Measurements from ENCODE around the gene RAPH1.

Gene RAPH1

GRCh38 chr2:203427061-203427460 lies 108.0 kb downstream of the RAPH1 start:
- Histone ChIP-seq H3K4me3 (ENCODE audit: low read depth in 1 of 2, low read length in 2 of 2) (no peak overlapping the region), H3K9me3 (ENCODE audit: control insufficient read depth in 1 of 2, low read length in 2 of 2) (no peaks in the 10 kb centered on the region), H3K27ac (ENCODE audit: low read depth, low read length) (no peak overlapping the region), H3K9ac (ENCODE audit: low read depth in 1 of 2, low read length in 2 of 2) (no peak overlapping the region), H3K36me3 (ENCODE audit: control insufficient read depth in 1 of 2, insufficient read depth in 2 of 2, low read length in 2 of 2) (peaks cover 6% of the 10 kb centered on the region in 2 donors), H3K27me3 (ENCODE audit: control insufficient read depth in 1 of 2, insufficient read depth in 2 of 2, low read length in 2 of 2) (no peaks in the 10 kb centered on the region), H3K4me1 (ENCODE audit: control insufficient read depth in 1 of 2, insufficient read depth in 2 of 2, low read length in 2 of 2) (peaks cover 0 to 11% of the 10 kb centered on the region in 2 donors)

- Histone ChIP-seq H3K27me3 (ENCODE audit: control insufficient read depth in 1 of 2, insufficient read depth in 2 of 2, low read length in 2 of 2) (no peaks in the 10 kb centered on the region), H3K4me1 (ENCODE audit: control insufficient read depth in 1 of 2, insufficient read depth in 2 of 2, low read length in 2 of 2) (no peaks in the 10 kb centered on the region), H3K9me3 (ENCODE audit: control insufficient read depth in 1 of 2, low read length in 2 of 2) (peaks cover 4 to 7% of the 10 kb centered on the region in 2 donors), H3K9ac (ENCODE audit: low read depth in 1 of 2, low read length in 2 of 2) (no peak overlapping the region), H3K36me3 (ENCODE audit: control insufficient read depth in 1 of 2, insufficient read depth in 2 of 2, low read length in 2 of 2) (peaks cover 10 to 14% of the 10 kb centered on the region in 2 donors), H3K27ac (ENCODE audit: low read depth, low read length) (no peak overlapping the region), H3K4me3 (ENCODE audit: low read depth in 1 of 2, low read length in 2 of 2) (no peak overlapping the region)
These were observed 116.8 kb downstream of the RAPH1 start for GRCh38 chr2:203418271-203418670.

GRCh38 chr2:203413796-203414195 lies 121.3 kb downstream of the RAPH1 start:
- Histone ChIP-seq H3K36me3 (ENCODE audit: control insufficient read depth in 1 of 2, insufficient read depth in 2 of 2, low read length in 2 of 2) (peaks cover 10 to 12% of the 10 kb centered on the region in 2 donors), H3K27me3 (ENCODE audit: control insufficient read depth in 1 of 2, insufficient read depth in 2 of 2, low read length in 2 of 2) (no peaks in the 10 kb centered on the region), H3K4me1 (ENCODE audit: control insufficient read depth in 1 of 2, insufficient read depth in 2 of 2, low read length in 2 of 2) (no peaks in the 10 kb centered on the region), H3K4me3 (ENCODE audit: low read depth in 1 of 2, low read length in 2 of 2) (no peak overlapping the region), H3K27ac (ENCODE audit: low read depth, low read length) (no peak overlapping the region), H3K9me3 (ENCODE audit: control insufficient read depth in 1 of 2, low read length in 2 of 2) (peaks cover 4 to 6% of the 10 kb centered on the region in 2 donors), H3K9ac (ENCODE audit: low read depth in 1 of 2, low read length in 2 of 2) (no peak overlapping the region)

GRCh38 chr2:203412546-203413331 lies 122.4 kb downstream of the RAPH1 start:
- H3K9me3 ChIP-seq (ENCODE audit: control insufficient read depth in 1 of 2, low read length in 2 of 2), result no peaks in the 10 kb centered on the region
- no peak overlapping the region for H3K27ac ChIP-seq (ENCODE audit: low read depth, low read length)
- no peaks in the 10 kb centered on the region for H3K4me1 ChIP-seq (ENCODE audit: control insufficient read depth in 1 of 2, insufficient read depth in 2 of 2, low read length in 2 of 2)
- H3K9ac ChIP-seq (ENCODE audit: low read depth in 1 of 2, low read length in 2 of 2), result no peak overlapping the region
- H3K36me3 ChIP-seq (ENCODE audit: control insufficient read depth in 1 of 2, insufficient read depth in 2 of 2, low read length in 2 of 2), result peaks cover 5 to 6% of the 10 kb centered on the region in 2 donors
- no peaks in the 10 kb centered on the region for H3K27me3 ChIP-seq (ENCODE audit: control insufficient read depth in 1 of 2, insufficient read depth in 2 of 2, low read length in 2 of 2)
- H3K4me3 ChIP-seq (ENCODE audit: low read depth in 1 of 2, low read length in 2 of 2), result no peak overlapping the region

GRCh38 chr2:203407496-203407895 lies 127.6 kb downstream of the RAPH1 start:
- H3K27ac ChIP-seq (ENCODE audit: low read depth, low read length), result no peak overlapping the region
- no peaks in the 10 kb centered on the region for H3K27me3 ChIP-seq (ENCODE audit: control insufficient read depth in 1 of 2, insufficient read depth in 2 of 2, low read length in 2 of 2)
- H3K4me1 ChIP-seq (ENCODE audit: control insufficient read depth in 1 of 2, insufficient read depth in 2 of 2, low read length in 2 of 2), result peaks cover 0 to 1% of the 10 kb centered on the region in 2 donors
- H3K9me3 ChIP-seq (ENCODE audit: control insufficient read depth in 1 of 2, low read length in 2 of 2), result no peaks in the 10 kb centered on the region
- H3K4me3 ChIP-seq (ENCODE audit: low read depth in 1 of 2, low read length in 2 of 2), result no peak overlapping the region
- no peak overlapping the region for H3K9ac ChIP-seq (ENCODE audit: low read depth in 1 of 2, low read length in 2 of 2)
- H3K36me3 ChIP-seq (ENCODE audit: control insufficient read depth in 1 of 2, insufficient read depth in 2 of 2, low read length in 2 of 2), result peaks cover 0 to 2% of the 10 kb centered on the region in 2 donors

- no peak overlapping the region for H3K27ac ChIP-seq (ENCODE audit: low read depth, low read length)
- H3K27me3 ChIP-seq (ENCODE audit: control insufficient read depth in 1 of 2, insufficient read depth in 2 of 2, low read length in 2 of 2), result no peaks in the 10 kb centered on the region
- no peak overlapping the region for H3K9ac ChIP-seq (ENCODE audit: low read depth in 1 of 2, low read length in 2 of 2)
- peaks cover 0 to 2% of the 10 kb centered on the region in 2 donors for H3K36me3 ChIP-seq (ENCODE audit: control insufficient read depth in 1 of 2, insufficient read depth in 2 of 2, low read length in 2 of 2)
- H3K4me3 ChIP-seq (ENCODE audit: low read depth in 1 of 2, low read length in 2 of 2), result no peak overlapping the region
- H3K4me1 ChIP-seq (ENCODE audit: control insufficient read depth in 1 of 2, insufficient read depth in 2 of 2, low read length in 2 of 2), result peaks cover 0 to 6% of the 10 kb centered on the region in 2 donors
- H3K9me3 ChIP-seq (ENCODE audit: control insufficient read depth in 1 of 2, low read length in 2 of 2), result no peaks in the 10 kb centered on the region
These were observed 130.1 kb downstream of the RAPH1 start for GRCh38 chr2:203404996-203405395.

GRCh38 chr2:203400805-203401585 lies 134.1 kb downstream of the RAPH1 start:
- H3K36me3 ChIP-seq (ENCODE audit: control insufficient read depth in 1 of 2, insufficient read depth in 2 of 2, low read length in 2 of 2), result peaks cover under 1 to 2% of the 10 kb centered on the region in 2 donors
- H3K9me3 ChIP-seq (ENCODE audit: control insufficient read depth in 1 of 2, low read length in 2 of 2), result peaks cover 0 to 5% of the 10 kb centered on the region in 2 donors
- no peak overlapping the region for H3K9ac ChIP-seq (ENCODE audit: low read depth in 1 of 2, low read length in 2 of 2)
- H3K4me1 ChIP-seq (ENCODE audit: control insufficient read depth in 1 of 2, insufficient read depth in 2 of 2, low read length in 2 of 2), result peaks cover 0 to 6% of the 10 kb centered on the region in 2 donors
- no peaks in the 10 kb centered on the region for H3K27me3 ChIP-seq (ENCODE audit: control insufficient read depth in 1 of 2, insufficient read depth in 2 of 2, low read length in 2 of 2)
- H3K27ac ChIP-seq (ENCODE audit: low read depth, low read length), result no peak overlapping the region
- no peak overlapping the region for H3K4me3 ChIP-seq (ENCODE audit: low read depth in 1 of 2, low read length in 2 of 2)

GRCh38 chr2:203399031-203399430 lies 136.1 kb downstream of the RAPH1 start:
- Histone ChIP-seq H3K4me1 (ENCODE audit: control insufficient read depth in 1 of 2, insufficient read depth in 2 of 2, low read length in 2 of 2) (peaks cover 0 to 6% of the 10 kb centered on the region in 2 donors), H3K36me3 (ENCODE audit: control insufficient read depth in 1 of 2, insufficient read depth in 2 of 2, low read length in 2 of 2) (peaks cover 2 to 3% of the 10 kb centered on the region in 2 donors), H3K9ac (ENCODE audit: low read depth in 1 of 2, low read length in 2 of 2) (no peak overlapping the region), H3K4me3 (ENCODE audit: low read depth in 1 of 2, low read length in 2 of 2) (no peak overlapping the region), H3K27me3 (ENCODE audit: control insufficient read depth in 1 of 2, insufficient read depth in 2 of 2, low read length in 2 of 2) (no peaks in the 10 kb centered on the region), H3K27ac (ENCODE audit: low read depth, low read length) (no peak overlapping the region), H3K9me3 (ENCODE audit: control insufficient read depth in 1 of 2, low read length in 2 of 2) (peaks cover 0 to 5% of the 10 kb centered on the region in 2 donors)

GRCh38 chr2:203396667-203397066 lies 138.4 kb downstream of the RAPH1 start:
- Histone ChIP-seq H3K4me1 (ENCODE audit: control insufficient read depth in 1 of 2, insufficient read depth in 2 of 2, low read length in 2 of 2) (no peaks in the 10 kb centered on the region), H3K9ac (ENCODE audit: low read depth in 1 of 2, low read length in 2 of 2) (no peak overlapping the region), H3K4me3 (ENCODE audit: low read depth in 1 of 2, low read length in 2 of 2) (no peak overlapping the region), H3K9me3 (ENCODE audit: control insufficient read depth in 1 of 2, low read length in 2 of 2) (peaks cover 0 to 5% of the 10 kb centered on the region in 2 donors), H3K27me3 (ENCODE audit: control insufficient read depth in 1 of 2, insufficient read depth in 2 of 2, low read length in 2 of 2) (no peaks in the 10 kb centered on the region), H3K27ac (ENCODE audit: low read depth, low read length) (no peak overlapping the region), H3K36me3 (ENCODE audit: control insufficient read depth in 1 of 2, insufficient read depth in 2 of 2, low read length in 2 of 2) (peaks cover 0 to 3% of the 10 kb centered on the region in 2 donors)

GRCh38 chr2:203395858-203396257 lies 139.2 kb downstream of the RAPH1 start:
- H3K27ac ChIP-seq (ENCODE audit: low read depth, low read length), result no peak overlapping the region
- no peak overlapping the region for H3K4me3 ChIP-seq (ENCODE audit: low read depth in 1 of 2, low read length in 2 of 2)
- H3K9me3 ChIP-seq (ENCODE audit: control insufficient read depth in 1 of 2, low read length in 2 of 2), result peaks cover 0 to 5% of the 10 kb centered on the region in 2 donors
- H3K27me3 ChIP-seq (ENCODE audit: control insufficient read depth in 1 of 2, insufficient read depth in 2 of 2, low read length in 2 of 2), result no peaks in the 10 kb centered on the region
- peaks cover 0 to 3% of the 10 kb centered on the region in 2 donors for H3K36me3 ChIP-seq (ENCODE audit: control insufficient read depth in 1 of 2, insufficient read depth in 2 of 2, low read length in 2 of 2)
- H3K4me1 ChIP-seq (ENCODE audit: control insufficient read depth in 1 of 2, insufficient read depth in 2 of 2, low read length in 2 of 2), result no peaks in the 10 kb centered on the region
- no peak overlapping the region for H3K9ac ChIP-seq (ENCODE audit: low read depth in 1 of 2, low read length in 2 of 2)
